ENCODE data around the gene BIRC5.
A peak's percentile ranks its signal among the peaks of the same experiment; 100 is the strongest.
"Not testable (repeated sequence)": the region's sequence is repeated elsewhere in the genome, so short reads cannot be mapped to it uniquely, and the experiment has no call there.

The BIRC5 gene

GRCh38 chr17:78214016-78214705 lies at the start of gene BIRC5:
Gene BIRC5 (plus strand): TSS chr17:78214253. CDS start chr17:78214317, 64 bp downstream.
- DNase-seq, result peak; percentile 66

DNA sequence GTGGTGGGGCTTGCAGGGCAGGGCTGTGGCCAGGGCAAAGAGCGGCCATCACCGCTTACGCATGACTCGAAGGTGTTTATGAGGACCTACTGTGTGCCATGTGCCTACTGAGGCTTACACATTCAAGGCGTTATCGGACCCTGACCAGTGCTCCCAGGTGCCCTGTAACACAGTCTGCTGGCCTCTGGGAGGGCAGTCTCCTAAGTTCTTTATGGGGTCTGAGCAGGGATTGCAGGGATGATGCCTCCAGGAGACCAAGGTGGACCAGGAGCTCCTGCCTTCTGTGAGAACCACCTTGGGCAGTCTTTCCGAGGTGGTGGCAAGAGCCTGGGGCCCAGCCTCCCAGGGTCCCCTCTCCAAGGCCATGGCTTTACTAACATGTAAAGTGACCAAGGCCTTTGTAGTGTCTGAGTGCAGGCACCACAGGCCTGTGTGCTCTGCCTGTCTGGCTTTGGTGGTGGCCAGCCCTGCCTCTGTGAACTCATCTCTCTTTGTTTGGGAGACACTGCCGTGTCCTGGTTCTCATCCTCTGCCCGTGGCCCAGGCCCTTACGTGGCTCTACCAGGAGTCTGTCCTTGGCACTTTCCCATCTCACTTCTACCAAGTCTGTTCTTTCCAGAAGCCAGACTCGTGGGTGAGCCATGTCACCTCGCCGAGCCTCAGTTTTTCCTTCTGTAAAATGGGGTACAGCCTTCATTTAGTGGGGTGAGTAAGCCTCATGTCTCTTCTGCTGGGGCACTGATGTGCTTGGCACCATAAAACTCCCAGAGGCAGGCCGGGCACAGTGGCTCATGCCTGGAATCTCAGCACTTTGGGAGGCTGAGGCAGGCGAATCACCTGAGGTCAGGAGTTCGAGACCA lies 49.1 kb upstream of the BIRC5 start:
- no peak for DNase-seq

- no peak for DNase-seq
Observed at GRCh38 chr17:78166416-78166815, 47.6 kb upstream of the BIRC5 start.

GRCh38 chr17:78168242-78168902 lies 45.7 kb upstream of the BIRC5 start, which contains the start of gene SYNGR2:
Gene SYNGR2 (plus strand): TSS chr17:78168581. CDS start chr17:78168617, 36 bp downstream.
- peak; percentile 16 for DNase-seq

- DNase-seq, result no peak
Observed at GRCh38 chr17:78168903-78169793, 44.9 kb upstream of the BIRC5 start.

GRCh38 chr17:78170692-78171590 lies 43.1 kb upstream of the BIRC5 start:
- no peak for DNase-seq

DNA sequence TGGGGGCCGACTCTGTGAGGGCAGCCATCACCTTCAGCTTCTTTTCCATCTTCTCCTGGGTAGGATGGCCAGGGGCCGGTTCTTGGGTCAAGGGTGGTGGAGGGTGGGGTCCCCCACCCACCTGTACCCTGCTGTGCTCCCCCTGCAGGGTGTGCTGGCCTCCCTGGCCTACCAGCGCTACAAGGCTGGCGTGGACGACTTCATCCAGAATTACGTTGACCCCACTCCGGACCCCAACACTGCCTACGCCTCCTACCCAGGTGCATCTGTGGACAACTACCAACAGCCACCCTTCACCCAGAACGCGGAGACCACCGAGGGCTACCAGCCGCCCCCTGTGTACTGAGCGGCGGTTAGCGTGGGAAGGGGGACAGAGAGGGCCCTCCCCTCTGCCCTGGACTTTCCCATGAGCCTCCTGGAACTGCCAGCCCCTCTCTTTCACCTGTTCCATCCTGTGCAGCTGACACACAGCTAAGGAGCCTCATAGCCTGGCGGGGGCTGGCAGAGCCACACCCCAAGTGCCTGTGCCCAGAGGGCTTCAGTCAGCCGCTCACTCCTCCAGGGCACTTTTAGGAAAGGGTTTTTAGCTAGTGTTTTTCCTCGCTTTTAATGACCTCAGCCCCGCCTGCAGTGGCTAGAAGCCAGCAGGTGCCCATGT lies 42.3 kb upstream of the BIRC5 start:
- not testable (repeated sequence) for DNase-seq

DNA sequence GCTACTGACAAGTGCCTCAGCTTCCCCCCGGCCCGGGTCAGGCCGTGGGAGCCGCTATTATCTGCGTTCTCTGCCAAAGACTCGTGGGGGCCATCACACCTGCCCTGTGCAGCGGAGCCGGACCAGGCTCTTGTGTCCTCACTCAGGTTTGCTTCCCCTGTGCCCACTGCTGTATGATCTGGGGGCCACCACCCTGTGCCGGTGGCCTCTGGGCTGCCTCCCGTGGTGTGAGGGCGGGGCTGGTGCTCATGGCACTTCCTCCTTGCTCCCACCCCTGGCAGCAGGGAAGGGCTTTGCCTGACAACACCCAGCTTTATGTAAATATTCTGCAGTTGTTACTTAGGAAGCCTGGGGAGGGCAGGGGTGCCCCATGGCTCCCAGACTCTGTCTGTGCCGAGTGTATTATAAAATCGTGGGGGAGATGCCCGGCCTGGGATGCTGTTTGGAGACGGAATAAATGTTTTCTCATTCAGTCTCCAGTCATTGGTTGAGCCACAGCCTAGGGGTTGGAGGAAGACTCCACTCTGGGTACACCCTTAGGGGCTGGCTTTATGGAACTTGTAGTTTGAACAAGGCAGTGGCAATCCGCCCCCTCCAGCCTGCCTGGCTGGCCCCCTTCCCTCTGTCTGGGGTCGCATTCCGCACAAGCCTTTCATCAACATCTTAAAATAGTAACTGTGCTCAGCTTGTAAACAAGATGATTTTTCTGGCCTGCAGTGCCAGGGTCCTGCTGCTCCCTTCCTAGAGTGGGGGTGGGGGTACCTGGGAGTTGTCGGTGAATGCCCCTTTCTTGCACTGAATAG lies 41.6 kb upstream of the BIRC5 start:
- DNase-seq, result no peak

DNA sequence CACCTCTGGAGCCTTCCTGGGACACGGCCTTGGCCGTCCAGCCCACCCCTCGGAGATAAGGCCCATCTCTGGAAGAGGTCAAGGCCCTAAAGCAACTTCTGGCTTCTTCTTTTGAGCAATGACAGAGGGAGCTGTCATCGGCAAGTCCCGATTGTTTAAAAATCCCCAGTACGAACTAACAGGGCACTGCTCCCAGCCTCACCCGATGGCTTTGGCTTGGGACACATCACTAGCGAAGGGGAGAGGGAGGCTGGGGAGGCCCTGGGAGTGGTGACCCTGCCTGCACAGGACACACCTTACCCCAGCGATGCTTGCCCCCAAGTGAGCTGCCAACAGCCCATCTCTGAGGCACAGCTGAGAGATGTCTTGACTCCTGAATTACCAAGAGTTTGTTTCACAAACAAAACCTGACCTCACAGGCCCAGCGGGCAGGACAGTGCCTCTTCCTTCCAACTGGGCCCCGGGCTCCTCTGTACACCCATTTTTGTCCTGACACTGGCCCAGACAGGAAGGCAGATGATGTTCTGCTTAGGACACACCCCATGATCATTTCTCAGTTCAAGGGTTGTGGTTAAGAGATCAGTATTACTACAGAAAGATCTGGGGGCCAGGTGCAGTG lies 40.8 kb upstream of the BIRC5 start:
- DNase-seq, result no peak

DNA sequence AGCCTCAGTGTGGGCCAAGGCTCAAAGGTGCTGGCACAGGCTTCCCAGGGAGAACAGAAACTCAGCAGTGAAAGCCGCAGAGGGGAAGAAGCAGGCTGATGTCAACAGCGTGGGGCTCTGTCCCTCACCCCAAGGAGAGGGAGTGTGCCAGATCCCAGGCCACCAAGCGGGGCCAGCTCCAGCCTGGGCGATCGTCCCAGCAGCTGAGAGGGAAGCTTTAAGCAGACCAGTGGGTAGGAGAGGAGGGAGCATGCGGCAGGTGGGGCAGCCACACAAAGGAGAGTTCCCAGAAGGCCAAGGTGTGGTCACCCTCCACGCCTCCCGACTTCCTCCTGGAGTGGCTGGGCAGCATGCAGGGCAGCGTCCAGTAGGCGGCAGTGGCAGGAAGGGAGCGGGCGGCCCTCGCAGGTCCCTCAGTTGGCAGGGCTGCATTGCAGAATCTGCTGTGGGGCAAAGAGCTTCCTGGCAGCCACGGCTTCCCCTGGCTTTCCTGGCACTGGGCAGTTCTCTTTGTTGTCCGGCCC lies 39.6 kb upstream of the BIRC5 start:
- no peak for DNase-seq

GRCh38 chr17:78174870-78175642 lies 39.0 kb upstream of the BIRC5 start:
- DNase-seq, result no peak

- no peak for DNase-seq
Observed at GRCh38 chr17:78175643-78175981, 38.4 kb upstream of the BIRC5 start.

DNA sequence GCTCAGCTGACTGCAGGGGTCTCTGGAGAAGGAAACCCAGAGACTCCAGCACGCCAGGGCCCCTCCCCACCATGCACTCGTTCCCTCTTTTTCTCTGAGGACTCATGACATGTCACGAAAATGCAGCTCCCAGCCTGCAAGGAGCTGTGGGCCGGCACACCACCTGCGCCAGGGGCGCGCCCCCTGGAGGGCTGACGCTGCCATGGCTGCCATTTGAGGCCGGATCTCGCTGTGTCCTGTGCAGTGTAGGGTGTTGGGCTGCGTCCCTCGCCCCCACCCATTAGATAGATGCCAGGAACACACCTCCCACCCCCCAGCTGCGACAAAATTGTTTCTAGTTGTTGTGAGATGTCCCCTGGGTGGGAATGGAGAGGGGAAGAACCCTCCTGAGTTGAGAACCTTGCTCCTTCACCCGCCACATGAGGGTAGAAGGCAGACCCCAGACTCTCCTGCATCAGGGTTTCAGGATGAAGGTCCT lies 37.5 kb upstream of the BIRC5 start:
- no peak for DNase-seq

GRCh38 chr17:78179372-78179771 lies 34.7 kb upstream of the BIRC5 start:
- no peak for DNase-seq

DNA sequence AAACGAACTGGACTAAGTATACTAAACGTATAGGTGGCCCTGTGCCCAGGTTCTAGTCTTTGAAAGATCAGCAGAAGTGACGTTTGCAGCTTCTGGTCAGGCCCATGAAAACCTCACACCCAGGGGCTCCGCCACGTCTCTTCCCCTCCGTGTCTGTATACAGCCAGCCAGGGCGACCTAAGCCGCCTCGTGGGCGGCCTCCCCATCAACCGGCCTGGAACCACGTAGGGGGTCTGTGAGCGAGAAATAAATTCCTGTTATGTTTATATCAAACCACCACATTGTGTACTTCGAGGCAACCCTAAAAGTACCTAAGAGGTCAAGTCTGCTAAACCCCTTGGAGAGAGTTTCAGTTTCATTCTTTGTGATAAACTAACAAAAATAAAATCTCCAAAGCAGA lies 34.0 kb upstream of the BIRC5 start:
- no peak for DNase-seq

DNA sequence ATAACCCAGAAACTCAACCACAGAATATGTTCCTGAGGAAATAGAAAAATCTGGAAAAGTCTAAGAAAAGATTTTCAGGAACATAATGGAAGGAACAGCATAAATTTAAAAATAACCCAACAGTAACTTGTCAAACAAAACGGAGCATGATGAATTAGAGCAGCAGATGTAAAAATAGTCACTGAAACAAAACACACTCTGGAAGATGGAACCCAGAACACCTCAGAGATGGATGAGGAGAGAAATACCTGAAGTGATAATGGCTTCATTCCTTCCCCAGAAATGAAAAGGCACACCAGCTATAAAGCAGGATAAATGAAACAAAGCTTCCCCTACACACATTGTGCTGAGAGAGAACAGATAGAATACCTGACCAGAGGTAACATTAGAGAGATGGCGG lies 33.5 kb upstream of the BIRC5 start:
- no peak for DNase-seq

- DNase-seq, result no peak
Observed at GRCh38 chr17:78182504-78182903, 31.5 kb upstream of the BIRC5 start.

- DNase-seq, result no peak
Observed at GRCh38 chr17:78183916-78184315, 30.1 kb upstream of the BIRC5 start.

All from GF-D8 (cell line).